ENCODE results near the gene FOXI1.

Gene FOXI1

GRCh38 chr5:170105642-170106611 lies at the start of gene FOXI1:
Gene FOXI1, plus strand, starts transcription at chr5:170105897. Its CDS starts 61 bp downstream, at chr5:170105958.
- DNase-seq: no peak

DNA sequence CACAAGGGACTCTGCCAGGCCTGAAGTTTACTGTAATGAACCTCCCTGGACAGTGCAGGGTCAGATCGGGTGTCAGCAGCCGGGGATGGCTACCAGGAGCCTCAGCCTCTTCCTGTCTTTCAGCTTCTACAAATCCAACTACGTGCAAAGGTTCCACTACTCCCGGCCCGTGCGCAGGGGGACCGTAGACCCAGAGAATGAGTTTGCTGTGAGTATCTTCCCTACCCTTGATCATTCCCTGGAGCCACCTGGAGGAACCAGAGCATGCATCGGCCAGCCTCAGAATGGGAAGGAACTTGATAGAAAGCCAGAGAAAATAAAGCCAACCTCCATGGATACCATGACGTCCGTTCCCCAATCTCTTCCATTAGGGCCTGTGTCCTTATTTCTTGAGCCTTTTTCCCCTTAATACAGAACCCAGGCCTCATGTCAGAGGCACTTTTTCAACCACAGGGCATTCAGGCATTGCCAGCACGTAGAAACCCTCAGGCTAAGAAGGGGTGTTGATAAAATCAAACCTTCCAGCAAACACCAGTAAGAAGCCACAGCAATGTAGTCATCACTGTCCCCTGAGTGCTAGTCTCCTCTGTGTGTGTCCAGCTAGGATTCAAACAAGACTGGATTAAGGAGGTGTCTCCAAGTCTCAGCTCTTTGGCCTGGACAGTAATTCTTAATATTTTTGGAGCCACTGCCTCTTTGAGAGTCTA lies 49.0 kb upstream of the FOXI1 start:
- DNase-seq: no peak

DNA sequence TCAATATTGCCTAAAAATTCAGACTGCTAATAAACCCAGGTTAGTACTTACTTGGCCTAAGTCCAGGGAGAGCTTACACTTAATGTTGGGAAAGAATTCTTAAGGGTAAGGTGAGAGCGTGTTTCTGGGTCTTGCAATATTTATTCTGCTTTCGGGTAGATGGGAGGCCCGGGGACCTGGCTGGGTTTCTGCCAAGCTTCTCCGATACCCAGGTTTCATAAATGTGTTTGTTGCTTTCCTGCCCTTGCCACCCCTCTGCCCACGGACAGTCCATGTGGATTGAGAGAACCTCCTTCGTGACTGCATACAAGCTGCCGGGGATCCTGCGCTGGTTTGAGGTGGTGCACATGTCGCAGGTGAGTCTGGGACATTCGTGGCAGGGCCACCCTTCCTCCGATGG lies 48.4 kb upstream of the FOXI1 start:
- DNase-seq: no peak

- DNase-seq: no peak
Measured at GRCh38 chr5:170059221-170059620, 46.5 kb upstream of the FOXI1 start.

DNA sequence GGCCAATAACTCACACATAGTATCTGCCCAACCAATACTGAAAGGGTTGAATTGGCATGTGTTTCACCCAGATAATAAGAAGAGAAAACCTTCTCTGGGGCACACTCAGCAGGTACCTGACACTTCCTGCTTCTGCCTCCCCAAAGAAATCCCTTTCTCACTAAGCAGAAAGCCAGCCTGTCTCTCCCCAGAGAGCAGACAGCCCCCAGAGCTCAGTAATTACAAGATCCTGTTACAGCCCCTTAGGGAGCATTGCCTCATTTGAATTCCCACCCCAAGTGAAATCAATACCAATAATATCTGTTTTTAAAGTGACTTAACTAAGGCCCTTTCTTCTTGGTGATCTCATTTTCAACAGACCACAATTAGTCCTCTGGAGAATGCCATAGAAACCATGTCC lies 38.5 kb upstream of the FOXI1 start:
- DNase-seq: no peak

GRCh38 chr5:170067574-170068170 lies 38.0 kb upstream of the FOXI1 start:
- DNase-seq: no peak

- DNase-seq: no peak
Measured at GRCh38 chr5:170069512-170069911, 36.2 kb upstream of the FOXI1 start.

GRCh38 chr5:170070556-170071412 lies 34.9 kb upstream of the FOXI1 start:
- DNase-seq: peak; percentile 45

DNA sequence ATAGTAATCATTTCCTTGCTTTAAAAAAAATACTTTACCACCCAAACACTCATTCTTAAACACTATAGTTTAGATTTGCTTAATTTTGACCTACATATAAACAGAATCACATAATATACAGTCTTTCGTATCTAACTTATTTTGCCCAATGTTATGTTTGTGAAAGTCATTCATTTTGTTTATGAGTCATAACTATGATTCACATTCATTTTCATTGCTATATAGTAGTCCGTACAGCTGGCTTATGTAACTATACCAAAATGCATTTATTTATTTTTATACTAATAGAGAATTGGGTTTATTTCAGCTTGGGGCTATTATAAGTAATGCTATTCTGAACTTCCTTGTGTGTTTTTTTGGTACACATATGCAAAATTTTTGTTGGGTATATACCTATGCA lies 33.9 kb upstream of the FOXI1 start:
- no peak for DNase-seq

- DNase-seq: peak; percentile 46
Measured at GRCh38 chr5:170075696-170076095, 30.0 kb upstream of the FOXI1 start.

GRCh38 chr5:170076211-170076610 lies 29.5 kb upstream of the FOXI1 start:
- no peak for DNase-seq

GRCh38 chr5:170076739-170077138 lies 29.0 kb upstream of the FOXI1 start:
- DNase-seq: no peak

DNA sequence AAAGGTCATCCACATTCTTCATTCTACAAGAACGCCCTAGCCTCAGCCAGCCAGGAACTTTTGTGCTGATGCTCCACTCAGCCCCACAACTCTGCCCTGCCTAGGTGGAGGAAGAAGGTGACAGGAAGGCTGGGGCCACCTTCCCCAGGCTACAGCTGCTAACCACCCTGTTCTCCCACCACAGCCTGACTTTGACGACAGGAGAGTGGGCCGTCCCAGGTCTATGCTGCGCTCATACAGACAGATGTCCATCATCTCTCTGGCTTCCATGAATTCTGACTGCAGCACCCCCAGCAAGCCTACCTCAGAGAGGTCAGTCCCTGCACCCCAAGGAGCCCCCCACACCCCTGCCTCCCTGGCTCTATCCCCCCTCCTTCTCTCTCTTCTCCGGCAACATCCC lies 28.2 kb upstream of the FOXI1 start:
- DNase-seq: no peak

GRCh38 chr5:170078458-170078857 lies 27.2 kb upstream of the FOXI1 start:
- no peak for DNase-seq

- no peak for DNase-seq
Measured at GRCh38 chr5:170078931-170079330, 26.8 kb upstream of the FOXI1 start.

GRCh38 chr5:170080217-170080616 lies 25.5 kb upstream of the FOXI1 start:
- no peak for DNase-seq

GRCh38 chr5:170080786-170081445 lies 24.8 kb upstream of the FOXI1 start:
- no peak for DNase-seq

- DNase-seq: no peak
Measured at GRCh38 chr5:170081616-170082015, 24.1 kb upstream of the FOXI1 start.

DNA sequence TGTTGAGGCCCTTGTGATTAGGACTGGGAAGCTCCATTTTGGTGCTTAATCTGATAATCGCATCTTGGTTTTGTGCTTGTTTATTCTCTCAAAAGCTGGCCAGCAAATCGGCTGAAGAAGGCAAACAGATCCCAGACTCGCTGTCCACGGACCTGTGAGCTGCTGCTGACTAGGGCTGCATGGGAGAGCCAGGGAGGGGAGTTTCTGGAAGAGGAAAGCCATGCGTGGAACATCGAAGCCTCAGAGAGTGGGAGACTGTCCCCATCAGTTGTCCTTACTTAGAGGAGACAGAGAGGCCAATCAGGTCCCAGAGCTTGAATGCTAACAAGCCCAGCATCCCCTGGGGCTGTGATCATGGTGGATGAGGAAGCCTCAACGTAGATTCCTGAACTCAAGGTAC lies 23.0 kb upstream of the FOXI1 start:
- DNase-seq: no peak

- no peak for DNase-seq
Measured at GRCh38 chr5:170087168-170087817, 18.4 kb upstream of the FOXI1 start.

DNA sequence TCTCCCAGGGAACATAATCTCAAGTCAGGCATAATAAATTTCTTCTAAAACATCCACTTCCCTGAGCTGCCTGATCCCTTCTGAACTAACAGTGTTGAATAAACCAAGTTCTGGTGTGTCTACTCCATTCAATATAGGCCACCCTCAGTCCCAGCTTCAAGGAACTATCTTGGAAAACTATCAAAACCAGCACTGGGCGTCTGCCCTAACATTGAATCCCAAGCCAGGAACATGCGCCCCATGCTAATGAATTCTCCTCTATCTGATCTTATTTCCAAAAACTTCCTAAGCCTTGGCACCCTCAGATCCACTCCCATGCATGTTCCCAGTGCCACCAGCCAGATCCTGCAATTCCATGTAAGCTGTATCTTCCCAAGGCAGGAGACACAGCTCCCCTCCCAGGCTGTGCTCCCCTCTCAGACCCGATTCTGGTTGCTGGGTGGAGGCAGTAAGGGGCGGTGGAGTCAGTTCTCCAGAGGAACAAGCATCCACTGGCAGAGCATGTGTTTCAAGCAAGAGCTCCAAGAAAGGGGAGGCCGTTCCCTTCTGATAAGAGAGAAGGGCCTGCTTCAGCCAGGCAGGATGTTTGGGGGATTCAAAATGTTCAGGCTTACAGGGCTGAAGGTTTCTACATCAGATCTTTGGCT lies 13.1 kb upstream of the FOXI1 start:
- DNase-seq: no peak
